ENCODE measurements around the gene ANHX.

GRCh38 chr12:133251732-133252131, 16.1 kb upstream of the ANHX start:
- TF ChIP-seq TCF7L2 (IDR thresholded peaks at IDR 0.05; ENCODE audit: low read depth, low read length) (no peak), ZSCAN20 (CRISPR knock-in tag; IDR thresholded peaks at IDR 0.05; ENCODE audit: borderline replicate concordance) (no peak), POLR2A (IDR thresholded peaks at IDR 0.05; ENCODE audit: insufficient read depth in 1 of 2, low read depth in 2 of 2, low read length in 2 of 2) (no peak), POLR2AphosphoS5 (IDR thresholded peaks at IDR 0.05; ENCODE audit: low read depth, low read length) (no peak), ZFX (CRISPR knock-in tag; IDR thresholded peaks at IDR 0.05; ENCODE audit: low read depth) (no peak), SALL2 (CRISPR knock-in tag; IDR thresholded peaks at IDR 0.05) (no peak), MAFK (conservative IDR thresholded peaks at IDR 0.05 in 1 of 2, IDR thresholded peaks at IDR 0.05 in 1 of 2; ENCODE audit: low read length in 2 of 2) (no peak), GTF3A (CRISPR knock-in tag; conservative IDR thresholded peaks at IDR 0.05) (no peak)
- TF ChIP-seq, protein P1, sequence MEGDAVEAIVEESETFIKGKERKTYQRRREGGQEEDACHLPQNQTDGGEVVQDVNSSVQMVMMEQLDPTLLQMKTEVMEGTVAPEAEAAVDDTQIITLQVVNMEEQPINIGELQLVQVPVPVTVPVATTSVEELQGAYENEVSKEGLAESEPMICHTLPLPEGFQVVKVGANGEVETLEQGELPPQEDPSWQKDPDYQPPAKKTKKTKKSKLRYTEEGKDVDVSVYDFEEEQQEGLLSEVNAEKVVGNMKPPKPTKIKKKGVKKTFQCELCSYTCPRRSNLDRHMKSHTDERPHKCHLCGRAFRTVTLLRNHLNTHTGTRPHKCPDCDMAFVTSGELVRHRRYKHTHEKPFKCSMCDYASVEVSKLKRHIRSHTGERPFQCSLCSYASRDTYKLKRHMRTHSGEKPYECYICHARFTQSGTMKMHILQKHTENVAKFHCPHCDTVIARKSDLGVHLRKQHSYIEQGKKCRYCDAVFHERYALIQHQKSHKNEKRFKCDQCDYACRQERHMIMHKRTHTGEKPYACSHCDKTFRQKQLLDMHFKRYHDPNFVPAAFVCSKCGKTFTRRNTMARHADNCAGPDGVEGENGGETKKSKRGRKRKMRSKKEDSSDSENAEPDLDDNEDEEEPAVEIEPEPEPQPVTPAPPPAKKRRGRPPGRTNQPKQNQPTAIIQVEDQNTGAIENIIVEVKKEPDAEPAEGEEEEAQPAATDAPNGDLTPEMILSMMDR (CRISPR knock-in tag; IDR thresholded peaks at IDR 0.05): no peak
- TF ChIP-seq, protein P2, sequence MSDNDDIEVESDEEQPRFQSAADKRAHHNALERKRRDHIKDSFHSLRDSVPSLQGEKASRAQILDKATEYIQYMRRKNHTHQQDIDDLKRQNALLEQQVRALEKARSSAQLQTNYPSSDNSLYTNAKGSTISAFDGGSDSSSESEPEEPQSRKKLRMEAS (IDR thresholded peaks at IDR 0.05): no peak
